WTC11 (cell line): Measurements from ENCODE around the gene PRPSAP1. TPM values are rescaled to one million over a fixed set of nuclear protein-coding genes. Genes with fewer than 3 reads are reported as not detected.

Experiments
- AR ChIP-seq: fragments of 250-450 bp; sonication (Bioruptor Pico); IDR thresholded peaks from 2 replicates; pipeline ENCODE4 v1.9.0; 2021; ENCODE audit warnings: mild to moderate bottlenecking
- CREB1 ChIP-seq: sonication (generic); formaldehyde crosslinking; IDR thresholded peaks from 2 replicates; pipeline ENCODE4 v1.8.0; 2023; ENCODE audit warnings: mild to moderate bottlenecking, missing genetic modification reagents
- CREM ChIP-seq: sonication (generic); formaldehyde crosslinking; IDR thresholded peaks from 2 replicates; pipeline ENCODE4 v1.8.1; 2022; ENCODE audit warnings: mild to moderate bottlenecking, missing genetic modification reagents, moderate library complexity
- CTCF ChIP-seq: fragments of 200-600 bp; IDR thresholded peaks from 2 replicates; pipeline ENCODE4 v1.8.0; 2022; ENCODE audit warnings: antibody characterized with exemption
- ELF4 ChIP-seq: sonication (generic); formaldehyde crosslinking; IDR thresholded peaks from 2 replicates; pipeline ENCODE4 v1.8.1; 2022; ENCODE audit warnings: low read depth, mild to moderate bottlenecking, moderate library complexity, missing genetic modification reagents
- GABPB1 ChIP-seq: sonication (generic); formaldehyde crosslinking; IDR thresholded peaks from 2 replicates; pipeline ENCODE4 v1.8.1; 2023; ENCODE audit warnings: mild to moderate bottlenecking, missing genetic modification reagents
- GTF2I ChIP-seq: fragments of 250-450 bp; sonication (Bioruptor Pico); conservative IDR thresholded peaks from 2 replicates; pipeline ENCODE4 v1.4.0; 2021; ENCODE audit warnings: mild to moderate bottlenecking
- JAZF1 ChIP-seq: fragments of 250-450 bp; sonication (Bioruptor Pico); IDR thresholded peaks from 2 replicates; pipeline ENCODE4 v1.9.0; 2021; ENCODE audit warnings: moderate library complexity, mild to moderate bottlenecking, inconsistent platforms
- KAT7 ChIP-seq: sonication (generic); formaldehyde crosslinking; IDR thresholded peaks from 2 replicates; pipeline ENCODE4 v1.8.1; 2023; ENCODE audit warnings: missing genetic modification reagents, mild to moderate bottlenecking, borderline replicate concordance
- NR1H2 ChIP-seq: sonication (generic); formaldehyde crosslinking; IDR thresholded peaks from 2 replicates; pipeline ENCODE4 v1.9.0; 2021; ENCODE audit warnings: mild to moderate bottlenecking, moderate library complexity, missing genetic modification reagents
- ZNF219 ChIP-seq: sonication (generic); formaldehyde crosslinking; IDR thresholded peaks from 2 replicates; pipeline ENCODE4 v1.8.0; 2023; ENCODE audit warnings: missing genetic modification reagents, mild to moderate bottlenecking, borderline replicate concordance
- ZNF317 ChIP-seq: sonication (generic); formaldehyde crosslinking; IDR thresholded peaks from 2 replicates; pipeline ENCODE4 v1.8.1; 2023; ENCODE audit warnings: low read depth, mild to moderate bottlenecking, moderate library complexity, missing genetic modification reagents, borderline replicate concordance
- ZSCAN18 ChIP-seq: fragments of 250-450 bp; sonication (Bioruptor Pico); IDR thresholded peaks from 2 replicates; pipeline ENCODE4 v2.1.2; 2022; ENCODE audit warnings: mild to moderate bottlenecking, moderate library complexity
- total RNA-seq: library from RNA; stranded (reverse); gene quantifications from 3 replicates; pipeline ENCODE4 v1.2.3, GENCODE V29; 2021
- TF ChIP-seq, protein P1 (sequence below): sonication (generic); formaldehyde crosslinking; IDR thresholded peaks from 2 replicates; pipeline ENCODE4 v1.8.0; 2023; ENCODE audit warnings: mild to moderate bottlenecking, missing genetic modification reagents
- TF ChIP-seq, protein P2 (sequence below): sonication (generic); formaldehyde crosslinking; IDR thresholded peaks from 2 replicates; pipeline ENCODE4 v1.8.1; 2023; ENCODE audit warnings: mild to moderate bottlenecking, moderate library complexity, missing genetic modification reagents
- TF ChIP-seq, protein P3 (sequence below): sonication (generic); formaldehyde crosslinking; IDR thresholded peaks from 2 replicates; pipeline ENCODE4 v1.8.1; 2022; ENCODE audit warnings: mild to moderate bottlenecking, missing genetic modification reagents, moderate library complexity, borderline replicate concordance
- TF ChIP-seq, protein P4 (sequence below): fragments of 250-450 bp; sonication (Bioruptor Pico); IDR thresholded peaks from 2 replicates; pipeline ENCODE4 v1.9.0; 2021; ENCODE audit warnings: mild to moderate bottlenecking
- TF ChIP-seq, protein P5 (sequence below): sonication (generic); formaldehyde crosslinking; conservative IDR thresholded peaks from 2 replicates; pipeline ENCODE4 v1.8.1; 2023; ENCODE audit warnings: mild to moderate bottlenecking, low read depth, missing genetic modification reagents, moderate library complexity

The PRPSAP1 gene
- total RNA-seq, 1 experiment from 2014 or later, result 56.5 TPM

DNA sequence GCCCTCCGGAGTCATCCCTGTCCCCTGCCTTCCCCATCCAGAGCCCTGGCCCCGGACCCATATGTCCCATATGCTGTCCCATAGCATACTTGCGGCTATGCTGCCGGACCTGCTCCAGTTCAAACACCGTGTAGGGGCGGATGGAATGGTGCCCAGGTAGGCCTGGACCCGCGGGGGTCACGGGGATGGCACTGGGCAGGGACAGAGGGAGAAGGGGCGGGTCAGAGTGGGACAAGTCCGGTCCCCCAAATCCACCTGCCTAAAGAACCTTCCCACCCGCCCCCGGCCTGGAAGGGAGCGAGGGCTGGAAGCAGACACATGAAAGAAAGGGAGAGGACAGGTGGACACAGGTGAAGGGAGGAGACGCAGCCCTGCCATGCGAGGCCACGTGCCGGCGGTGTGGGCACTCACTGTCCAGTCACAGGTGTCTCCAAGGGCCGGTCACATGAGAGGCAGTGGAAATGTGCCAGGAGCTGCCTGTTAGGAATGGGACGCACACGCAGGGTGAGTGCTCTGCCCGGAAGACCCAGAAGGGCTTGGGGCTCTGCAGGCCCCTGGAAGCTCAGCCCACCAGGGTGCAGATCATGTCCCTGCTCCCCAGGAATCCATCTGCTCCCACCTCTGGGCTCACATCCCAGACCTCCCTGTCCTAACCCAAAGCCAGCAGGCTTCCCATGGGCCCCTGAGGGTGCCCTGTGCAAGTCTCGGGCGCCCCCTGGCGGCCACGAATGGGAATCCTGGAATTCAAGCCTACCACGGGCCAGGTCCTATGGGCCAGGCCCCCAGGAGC lies 74.6 kb downstream of the PRPSAP1 start (continued):
- TF ChIP-seq, protein P1, sequence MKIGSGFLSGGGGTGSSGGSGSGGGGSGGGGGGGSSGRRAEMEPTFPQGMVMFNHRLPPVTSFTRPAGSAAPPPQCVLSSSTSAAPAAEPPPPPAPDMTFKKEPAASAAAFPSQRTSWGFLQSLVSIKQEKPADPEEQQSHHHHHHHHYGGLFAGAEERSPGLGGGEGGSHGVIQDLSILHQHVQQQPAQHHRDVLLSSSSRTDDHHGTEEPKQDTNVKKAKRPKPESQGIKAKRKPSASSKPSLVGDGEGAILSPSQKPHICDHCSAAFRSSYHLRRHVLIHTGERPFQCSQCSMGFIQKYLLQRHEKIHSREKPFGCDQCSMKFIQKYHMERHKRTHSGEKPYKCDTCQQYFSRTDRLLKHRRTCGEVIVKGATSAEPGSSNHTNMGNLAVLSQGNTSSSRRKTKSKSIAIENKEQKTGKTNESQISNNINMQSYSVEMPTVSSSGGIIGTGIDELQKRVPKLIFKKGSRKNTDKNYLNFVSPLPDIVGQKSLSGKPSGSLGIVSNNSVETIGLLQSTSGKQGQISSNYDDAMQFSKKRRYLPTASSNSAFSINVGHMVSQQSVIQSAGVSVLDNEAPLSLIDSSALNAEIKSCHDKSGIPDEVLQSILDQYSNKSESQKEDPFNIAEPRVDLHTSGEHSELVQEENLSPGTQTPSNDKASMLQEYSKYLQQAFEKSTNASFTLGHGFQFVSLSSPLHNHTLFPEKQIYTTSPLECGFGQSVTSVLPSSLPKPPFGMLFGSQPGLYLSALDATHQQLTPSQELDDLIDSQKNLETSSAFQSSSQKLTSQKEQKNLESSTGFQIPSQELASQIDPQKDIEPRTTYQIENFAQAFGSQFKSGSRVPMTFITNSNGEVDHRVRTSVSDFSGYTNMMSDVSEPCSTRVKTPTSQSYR (CRISPR knock-in tag), result no peak
- no peak for TF ChIP-seq AR (CRISPR knock-in tag)
- TF ChIP-seq JAZF1 (CRISPR knock-in tag), result no peak
- TF ChIP-seq NR1H2 (CRISPR knock-in tag), result no peak
- TF ChIP-seq, protein P2, sequence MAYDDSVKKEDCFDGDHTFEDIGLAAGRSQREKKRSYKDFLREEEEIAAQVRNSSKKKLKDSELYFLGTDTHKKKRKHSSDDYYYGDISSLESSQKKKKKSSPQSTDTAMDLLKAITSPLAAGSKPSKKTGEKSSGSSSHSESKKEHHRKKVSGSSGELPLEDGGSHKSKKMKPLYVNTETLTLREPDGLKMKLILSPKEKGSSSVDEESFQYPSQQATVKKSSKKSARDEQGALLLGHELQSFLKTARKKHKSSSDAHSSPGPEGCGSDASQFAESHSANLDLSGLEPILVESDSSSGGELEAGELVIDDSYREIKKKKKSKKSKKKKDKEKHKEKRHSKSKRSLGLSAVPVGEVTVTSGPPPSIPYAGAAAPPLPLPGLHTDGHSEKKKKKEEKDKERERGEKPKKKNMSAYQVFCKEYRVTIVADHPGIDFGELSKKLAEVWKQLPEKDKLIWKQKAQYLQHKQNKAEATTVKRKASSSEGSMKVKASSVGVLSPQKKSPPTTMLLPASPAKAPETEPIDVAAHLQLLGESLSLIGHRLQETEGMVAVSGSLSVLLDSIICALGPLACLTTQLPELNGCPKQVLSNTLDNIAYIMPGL (CRISPR knock-in tag), result no peak
- peak; percentile 96 for TF ChIP-seq CTCF
- TF ChIP-seq, protein P3, sequence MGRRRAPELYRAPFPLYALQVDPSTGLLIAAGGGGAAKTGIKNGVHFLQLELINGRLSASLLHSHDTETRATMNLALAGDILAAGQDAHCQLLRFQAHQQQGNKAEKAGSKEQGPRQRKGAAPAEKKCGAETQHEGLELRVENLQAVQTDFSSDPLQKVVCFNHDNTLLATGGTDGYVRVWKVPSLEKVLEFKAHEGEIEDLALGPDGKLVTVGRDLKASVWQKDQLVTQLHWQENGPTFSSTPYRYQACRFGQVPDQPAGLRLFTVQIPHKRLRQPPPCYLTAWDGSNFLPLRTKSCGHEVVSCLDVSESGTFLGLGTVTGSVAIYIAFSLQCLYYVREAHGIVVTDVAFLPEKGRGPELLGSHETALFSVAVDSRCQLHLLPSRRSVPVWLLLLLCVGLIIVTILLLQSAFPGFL (CRISPR knock-in tag), result no peak
- TF ChIP-seq, protein P4, sequence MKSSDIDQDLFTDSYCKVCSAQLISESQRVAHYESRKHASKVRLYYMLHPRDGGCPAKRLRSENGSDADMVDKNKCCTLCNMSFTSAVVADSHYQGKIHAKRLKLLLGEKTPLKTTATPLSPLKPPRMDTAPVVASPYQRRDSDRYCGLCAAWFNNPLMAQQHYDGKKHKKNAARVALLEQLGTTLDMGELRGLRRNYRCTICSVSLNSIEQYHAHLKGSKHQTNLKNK (CRISPR knock-in tag), result no peak
- no peak for TF ChIP-seq ELF4 (CRISPR knock-in tag)
- no peak for TF ChIP-seq GABPB1 (CRISPR knock-in tag)
- TF ChIP-seq, protein P5, sequence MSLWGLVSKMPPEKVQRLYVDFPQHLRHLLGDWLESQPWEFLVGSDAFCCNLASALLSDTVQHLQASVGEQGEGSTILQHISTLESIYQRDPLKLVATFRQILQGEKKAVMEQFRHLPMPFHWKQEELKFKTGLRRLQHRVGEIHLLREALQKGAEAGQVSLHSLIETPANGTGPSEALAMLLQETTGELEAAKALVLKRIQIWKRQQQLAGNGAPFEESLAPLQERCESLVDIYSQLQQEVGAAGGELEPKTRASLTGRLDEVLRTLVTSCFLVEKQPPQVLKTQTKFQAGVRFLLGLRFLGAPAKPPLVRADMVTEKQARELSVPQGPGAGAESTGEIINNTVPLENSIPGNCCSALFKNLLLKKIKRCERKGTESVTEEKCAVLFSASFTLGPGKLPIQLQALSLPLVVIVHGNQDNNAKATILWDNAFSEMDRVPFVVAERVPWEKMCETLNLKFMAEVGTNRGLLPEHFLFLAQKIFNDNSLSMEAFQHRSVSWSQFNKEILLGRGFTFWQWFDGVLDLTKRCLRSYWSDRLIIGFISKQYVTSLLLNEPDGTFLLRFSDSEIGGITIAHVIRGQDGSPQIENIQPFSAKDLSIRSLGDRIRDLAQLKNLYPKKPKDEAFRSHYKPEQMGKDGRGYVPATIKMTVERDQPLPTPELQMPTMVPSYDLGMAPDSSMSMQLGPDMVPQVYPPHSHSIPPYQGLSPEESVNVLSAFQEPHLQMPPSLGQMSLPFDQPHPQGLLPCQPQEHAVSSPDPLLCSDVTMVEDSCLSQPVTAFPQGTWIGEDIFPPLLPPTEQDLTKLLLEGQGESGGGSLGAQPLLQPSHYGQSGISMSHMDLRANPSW (CRISPR knock-in tag), result no peak
- no peak for TF ChIP-seq KAT7 (CRISPR knock-in tag)
- no peak for TF ChIP-seq GTF2I (CRISPR knock-in tag)
- no peak for TF ChIP-seq ZNF317 (CRISPR knock-in tag)
- no peak for TF ChIP-seq CREM (CRISPR knock-in tag)
- TF ChIP-seq CREB1 (CRISPR knock-in tag), result no peak
- no peak for TF ChIP-seq ZSCAN18 (CRISPR knock-in tag)
- no peak for TF ChIP-seq ZNF219 (CRISPR knock-in tag)
